Adrenal gland (tissue), 12 donors: Measurements from ENCODE around the gene TSC22D2. TPM values are rescaled to one million over a fixed set of nuclear protein-coding genes. Genes with fewer than 3 reads are reported as not detected.

Experiments
- DNase-seq, 7 donors: peaks; one replicate each; pipeline ENCODE4 v3.0.0-alpha.2; 2019 to 2020
- H3K27ac ChIP-seq, 5 donors: fragments of 200-600 bp; sonication (generic) in 4 of 5; 1 replicate in 3 of 5; 2 replicates in 2 of 5; pipeline versions ENCODE4 v1.5.1 to v1.8.0; 2016 to 2020; ENCODE audit warnings: mild to moderate bottlenecking in 1 of 5
- H3K27me3 ChIP-seq: fragments of 200-600 bp; 2 replicates; pipeline ENCODE4 v1.8.0; 2021
- H3K36me3 ChIP-seq, 2 donors: fragments of 200-600 bp; replicated peaks in 1 of 2; 1 replicate in 1 of 2; 2 replicates in 1 of 2; pipeline versions ENCODE4 v1.5.1 to v1.8.0; 2018 to 2022
- H3K4me1 ChIP-seq, 2 donors: fragments of 200-600 bp; replicated peaks in 1 of 2; 1 replicate in 1 of 2; 2 replicates in 1 of 2; pipeline versions ENCODE4 v1.5.1 to v1.8.0; 2018 to 2021
- H3K4me3 ChIP-seq, 4 donors: fragments of 200-600 bp; sonication (generic) in 3 of 4; one replicate each; pipeline ENCODE4 v1.5.1; 2016 to 2018
- H3K9me3 ChIP-seq, 3 donors: fragments of 200-600 bp; sonication (generic) in 1 of 3; replicated peaks in 1 of 3; 1 replicate in 2 of 3; 2 replicates in 1 of 3; pipeline versions ENCODE4 v1.5.1 to v1.8.0; 2016 to 2021
- POLR2A ChIP-seq, 2 donors: fragments of 450-650 bp; IDR thresholded peaks; one replicate each; pipeline ENCODE4 v1.6.1; 2017; ENCODE audit warnings: antibody characterized with exemption in 2 of 2, mild to moderate bottlenecking in 2 of 2, moderate library complexity in 1 of 2
- WGBS, 4 donors: extraction: QIAGEN DNeasy Blood & Tissue Kit in 2 of 4; methylation state at CpG; one replicate each; pipeline versions ENCODE4 v1.1.5 to v1.1.7; 2013 to 2017; 5-methylcytosine and 5-hydroxymethylcytosine counted together
- intact Hi-C, 2 donors: fragments of 100-400 bp; cut with DNase I; formaldehyde crosslinking; loops; one replicate each; pipeline versions ENCODE4 v1.14.1 to v1.15.0; 2022 to 2023
- polyA plus RNA-seq, 3 donors: library from polyadenylated mRNA; stranded (reverse); fragments of 200-250 nt in 2 of 3; fragments of 350-450 nt in 1 of 3; fragmentation: Illumina TruSeq in 1 of 3; extraction: RNeasy Lipid Tissue Mini Kit (QIAGEN cat#74804) in 1 of 3; gene quantifications; one replicate each; pipeline ENCODE4 v1.2.3, GENCODE V29; 2013 to 2014
- total RNA-seq, 9 donors: library from RNA; depleted of rRNA in 4 of 9; stranded (reverse); fragments of >200 nt in 4 of 9; fragments of 120-200 nt in 1 of 9; fragmentation: NEBNext Ultra II Directional in 1 of 9; extraction: Animal tissue kit (Norgen Biotek cat#: 25700) in 1 of 9; gene quantifications; one replicate each; pipeline versions ENCODE4 v1.1.0 to v1.2.4, GENCODE V29; 2013 to 2023
- TF ChIP-seq, protein P1 (sequence below), 6 experiments: fragments of 450-650 bp in 4 of 6; fragments of 200-600 bp in 2 of 6; sonication (generic) in 1 of 6; IDR thresholded peaks; 1 replicate in 5 of 6; 2 replicates in 1 of 6; pipeline versions ENCODE4 v1.5.1 to v1.8.0; 2016 to 2021; ENCODE audit warnings: antibody characterized with exemption in 6 of 6, mild to moderate bottlenecking in 2 of 6, moderate library complexity in 1 of 6
- donor health status: healthy with polysubstance abuse.
- donor health status: Bipolar disorder and iron deficiency.
- donor health status: DM: yes; HTN: yes; CAD: no.
- donor health status: DM: no; HTN: no; CAD: no.
- donor health status: DM: no; HTN: no; CAD: no.
- donor health status: DM: yes; HTN: yes; CAD: no.

TSC22D2 gene
- total and polyA plus RNA-seq, 12 donors, result 8.3 to 22.6 (median 17.6) TPM

DNA sequence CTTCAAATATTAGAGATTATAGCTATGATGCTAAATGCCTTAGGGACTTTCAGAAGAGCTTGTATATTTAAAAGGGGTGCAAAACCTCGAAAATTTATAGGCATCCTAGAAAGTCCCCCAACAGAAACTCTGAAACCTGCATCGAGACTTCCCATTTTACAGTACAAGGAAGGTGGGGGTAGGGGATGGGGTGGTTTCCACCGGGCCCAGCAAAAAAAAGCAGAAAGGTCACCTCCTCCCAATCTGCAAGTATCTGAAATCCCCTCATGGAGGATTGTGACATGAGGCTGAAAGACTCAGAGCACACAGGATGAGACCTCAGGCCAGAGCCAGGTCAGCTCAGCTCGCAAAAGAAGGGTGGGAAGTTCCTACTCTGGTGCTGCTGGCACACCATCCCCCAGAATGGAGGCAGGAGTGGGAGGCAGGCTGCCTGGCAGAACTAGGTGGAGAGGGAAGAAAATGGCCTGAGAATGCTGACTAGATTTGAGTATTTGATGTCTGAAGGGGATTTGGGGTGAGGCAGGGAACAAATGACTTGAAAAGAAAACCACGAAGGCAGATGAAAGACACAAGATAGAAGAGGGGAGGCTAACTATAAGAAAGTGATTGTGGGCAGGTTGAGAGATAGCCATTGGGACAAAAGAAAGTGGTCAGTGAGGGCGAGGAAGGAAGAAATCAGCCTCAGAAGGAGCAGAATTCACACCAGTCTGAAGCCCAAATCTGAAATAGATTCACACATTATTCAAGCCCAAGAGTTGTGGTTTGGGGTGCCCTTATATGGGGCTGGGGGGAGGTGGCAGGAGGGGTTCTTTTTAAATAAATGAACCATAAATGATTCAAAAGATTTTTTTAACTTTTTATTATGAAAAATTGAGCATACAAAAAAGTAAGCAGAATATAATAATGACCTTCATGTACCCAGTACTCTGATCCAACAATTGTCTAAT, 22.5 kb upstream of the TSC22D2 start:
- Histone ChIP-seq H3K9me3 (no peaks in the 10 kb centered on the region), H3K36me3 (no peaks in the 10 kb centered on the region), H3K4me1 (no peaks in the 10 kb centered on the region), H3K27me3 (no peaks in the 10 kb centered on the region), H3K27ac (no peak overlapping the region), H3K4me3 (no peak overlapping the region)
- no peak for DNase-seq
- intact Hi-C loops, result no loop called here
- no peak for TF ChIP-seq POLR2A (IDR thresholded peaks at IDR 0.05)
- TF ChIP-seq, protein P1, sequence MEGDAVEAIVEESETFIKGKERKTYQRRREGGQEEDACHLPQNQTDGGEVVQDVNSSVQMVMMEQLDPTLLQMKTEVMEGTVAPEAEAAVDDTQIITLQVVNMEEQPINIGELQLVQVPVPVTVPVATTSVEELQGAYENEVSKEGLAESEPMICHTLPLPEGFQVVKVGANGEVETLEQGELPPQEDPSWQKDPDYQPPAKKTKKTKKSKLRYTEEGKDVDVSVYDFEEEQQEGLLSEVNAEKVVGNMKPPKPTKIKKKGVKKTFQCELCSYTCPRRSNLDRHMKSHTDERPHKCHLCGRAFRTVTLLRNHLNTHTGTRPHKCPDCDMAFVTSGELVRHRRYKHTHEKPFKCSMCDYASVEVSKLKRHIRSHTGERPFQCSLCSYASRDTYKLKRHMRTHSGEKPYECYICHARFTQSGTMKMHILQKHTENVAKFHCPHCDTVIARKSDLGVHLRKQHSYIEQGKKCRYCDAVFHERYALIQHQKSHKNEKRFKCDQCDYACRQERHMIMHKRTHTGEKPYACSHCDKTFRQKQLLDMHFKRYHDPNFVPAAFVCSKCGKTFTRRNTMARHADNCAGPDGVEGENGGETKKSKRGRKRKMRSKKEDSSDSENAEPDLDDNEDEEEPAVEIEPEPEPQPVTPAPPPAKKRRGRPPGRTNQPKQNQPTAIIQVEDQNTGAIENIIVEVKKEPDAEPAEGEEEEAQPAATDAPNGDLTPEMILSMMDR (IDR thresholded peaks at IDR 0.05), result no peak
- WGBS, 4 donors, result 71 to 82% (median 78%) methylated on average over 6 of the region's 6 CpGs

DNA sequence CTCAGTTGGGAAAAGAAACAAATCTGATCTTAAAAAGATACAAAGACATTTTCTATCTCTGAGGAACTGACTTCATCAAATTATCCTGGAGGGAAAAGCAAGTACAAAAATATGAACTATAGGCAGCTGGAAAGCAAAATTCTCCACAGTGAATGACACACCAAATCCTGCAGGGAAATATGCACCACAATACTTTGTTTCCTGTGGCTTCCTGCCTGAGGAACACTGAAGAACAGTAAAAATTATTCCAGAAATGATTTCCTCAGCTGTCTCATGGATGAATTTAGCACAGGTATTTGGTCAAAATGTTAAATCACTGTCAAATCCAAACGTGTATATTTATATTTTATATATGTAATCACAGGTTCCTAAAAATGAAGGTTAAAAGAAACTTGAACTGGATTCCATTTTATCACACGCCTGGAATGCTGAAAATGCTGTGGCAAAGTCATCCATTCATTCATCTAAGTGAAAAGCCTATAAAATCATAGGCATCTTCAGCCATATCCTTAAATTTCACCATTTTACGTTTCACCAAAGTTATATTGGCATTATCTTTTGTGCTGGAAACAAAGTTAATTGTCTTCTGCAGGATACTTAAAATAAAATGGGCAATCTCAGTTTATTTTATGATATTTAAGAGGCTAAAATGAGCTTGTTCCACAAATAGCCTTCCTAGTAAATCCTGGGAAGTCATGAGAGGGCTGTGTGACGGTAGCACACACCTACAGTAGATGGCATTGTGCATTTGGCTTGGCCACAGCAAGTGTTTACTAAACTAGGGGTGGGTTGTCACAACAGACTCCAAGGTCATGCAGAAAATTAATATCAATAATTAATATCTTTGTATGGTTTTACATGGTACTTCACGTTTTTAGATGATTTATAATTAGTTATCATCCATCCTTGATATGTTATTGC, 19.3 kb upstream of the TSC22D2 start:
- TF ChIP-seq, protein P1 (IDR thresholded peaks at IDR 0.05), result no peak
- TF ChIP-seq POLR2A (IDR thresholded peaks at IDR 0.05), result no peak
- Histone ChIP-seq H3K36me3 (no peaks in the 10 kb centered on the region), H3K4me1 (no peaks in the 10 kb centered on the region), H3K27me3 (no peaks in the 10 kb centered on the region), H3K4me3 (no peak overlapping the region), H3K9me3 (no peaks in the 10 kb centered on the region), H3K27ac (no peak overlapping the region)
- intact Hi-C loops, result no loop called here
- no peak for DNase-seq
- WGBS, 4 donors, result 68 to 79% (median 77%) methylated on average over 5 of the region's 5 CpGs

DNA sequence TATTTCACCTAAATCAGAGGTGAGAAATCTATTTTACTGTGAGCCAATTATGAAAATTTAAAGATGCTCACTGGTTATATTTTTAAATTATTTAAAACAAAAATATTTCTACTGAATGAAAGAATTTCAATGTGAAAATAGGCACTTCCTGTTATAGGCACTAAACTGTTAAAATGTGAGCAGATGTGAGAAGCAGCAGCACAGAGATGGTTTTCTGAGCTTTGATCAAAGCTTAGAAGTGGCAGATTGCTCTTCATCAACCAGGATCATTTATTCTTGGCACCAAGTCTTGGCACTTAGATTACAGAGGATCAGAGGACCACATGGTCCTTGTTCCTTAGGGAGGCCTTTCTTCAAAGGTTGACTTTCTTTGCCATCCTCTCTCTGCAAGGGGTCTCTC, 18.0 kb upstream of the TSC22D2 start:
- intact Hi-C loops, result no loop called here
- H3K4me1 ChIP-seq, result no peaks in the 10 kb centered on the region
- DNase-seq, result no peak
- TF ChIP-seq, protein P1 (IDR thresholded peaks at IDR 0.05), result no peak
- no peak for TF ChIP-seq POLR2A (IDR thresholded peaks at IDR 0.05)
- no peaks in the 10 kb centered on the region for H3K27me3 ChIP-seq
- no peaks in the 10 kb centered on the region for H3K9me3 ChIP-seq
- H3K27ac ChIP-seq, result no peak overlapping the region
- H3K4me3 ChIP-seq, result no peak overlapping the region
- no peaks in the 10 kb centered on the region for H3K36me3 ChIP-seq

DNA sequence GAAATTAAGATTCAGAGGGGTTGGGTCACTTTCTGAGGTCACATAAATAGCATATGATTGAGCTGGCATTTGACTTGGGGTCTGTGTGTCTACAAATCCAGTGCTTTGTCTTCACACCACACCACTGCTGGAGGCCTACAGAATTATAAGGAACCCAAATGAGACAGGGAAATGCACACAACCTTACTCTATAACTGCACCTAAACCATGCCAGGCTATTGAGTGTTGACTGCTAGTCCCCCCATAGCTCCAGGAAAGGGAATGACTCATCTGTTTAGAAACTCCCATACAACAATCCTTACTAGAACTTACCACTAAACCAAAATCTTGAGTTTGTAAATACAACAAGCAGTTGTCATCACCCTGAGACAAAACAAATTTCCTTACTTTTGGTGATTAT, 16.9 kb upstream of the TSC22D2 start:
- TF ChIP-seq, protein P1 (IDR thresholded peaks at IDR 0.05), result no peak
- no peak for TF ChIP-seq POLR2A (IDR thresholded peaks at IDR 0.05)
- intact Hi-C loops, result no loop called here
- no peak overlapping the region for H3K27ac ChIP-seq
- no peak overlapping the region for H3K4me3 ChIP-seq
- H3K9me3 ChIP-seq, result no peaks in the 10 kb centered on the region
- no peak for DNase-seq
- H3K4me1 ChIP-seq, result no peaks in the 10 kb centered on the region
- H3K36me3 ChIP-seq, result no peaks in the 10 kb centered on the region
- H3K27me3 ChIP-seq, result no peaks in the 10 kb centered on the region
